DND-41 (cell line): ENCODE data around the gene CREBL2.

Source experiments
- CTCF ChIP-seq: IDR thresholded peaks from 2 replicates; pipeline ENCODE4 v1.5.1; 2012; ENCODE audit warnings: borderline replicate concordance, low read length, moderate library complexity, mild to moderate bottlenecking; ENCODE audit not compliant: poor library complexity, severe bottlenecking; ENCODE audit errors: extremely low read depth
- EZH2 ChIP-seq: IDR thresholded peaks from 3 replicates; pipeline ENCODE4 v1.6.1; 2012; ENCODE audit warnings: borderline replicate concordance, low read depth, mild to moderate bottlenecking, moderate library complexity, low read length, inconsistent platforms; ENCODE audit not compliant: severe bottlenecking

DNA sequence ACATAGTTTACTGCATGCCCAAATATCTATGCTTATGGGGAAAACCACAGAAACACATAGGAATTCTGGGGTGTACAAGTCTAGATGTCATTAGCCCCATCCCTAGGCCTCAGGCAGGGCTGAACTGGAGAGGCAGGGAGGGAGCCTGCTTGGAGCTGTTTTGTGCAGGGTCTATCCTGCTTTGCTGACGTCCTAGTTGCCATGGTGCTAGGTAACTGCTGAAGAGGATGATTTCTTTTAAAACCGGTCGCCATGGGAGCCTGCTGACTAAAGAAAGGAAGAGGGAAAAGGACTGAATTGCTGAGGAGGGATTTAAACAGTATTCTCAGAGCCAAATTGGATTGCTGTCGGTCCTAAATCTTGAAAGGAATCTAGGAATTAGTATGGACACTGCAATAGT is 73.6 kb downstream of the CREBL2 start:
- TF ChIP-seq CTCF (no peak), EZH2 (no peak)
